NCI-H82 (cell line): ENCODE data around the gene DENND1B.
"Not testable (repeated sequence)": the region's sequence is repeated elsewhere in the genome, so short reads cannot be mapped to it uniquely, and the experiment has no call there.

ENCODE experiments used
- DNase-seq: peaks from one replicate; lab custom pipeline; 2025; lab: John Stamatoyannopoulos, UW

DENND1B gene

DNA sequence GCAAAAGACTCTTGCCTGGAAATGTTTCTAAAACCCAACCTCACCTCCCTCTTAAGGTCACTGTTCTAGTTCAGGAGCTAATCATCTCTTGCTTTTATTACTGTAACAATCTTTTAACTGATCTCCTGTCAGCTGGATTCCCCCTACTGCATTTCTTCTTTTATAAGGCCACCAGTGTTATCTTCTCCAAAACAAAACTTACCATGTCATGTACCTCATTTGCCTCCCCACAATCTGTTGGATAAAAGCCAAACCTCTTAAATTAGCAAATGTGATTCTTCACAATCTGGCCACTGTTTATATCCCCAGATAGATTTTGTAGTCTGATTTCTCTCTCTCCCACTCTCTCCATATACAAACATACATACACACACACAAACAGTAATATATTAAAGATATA lies 143.3 kb downstream of the DENND1B start:
- DNase-seq: peak; percentile 70

GRCh38 chr1:197622371-197622770 lies 152.9 kb downstream of the DENND1B start:
- DNase-seq: no peak

GRCh38 chr1:197621761-197622160 lies 153.5 kb downstream of the DENND1B start:
- DNase-seq: no peak

- no peak for DNase-seq
These were observed 154.5 kb downstream of the DENND1B start for GRCh38 chr1:197620714-197621163.

- DNase-seq: peak; percentile 42
These were observed 156.2 kb downstream of the DENND1B start for GRCh38 chr1:197619008-197619640.

DNA sequence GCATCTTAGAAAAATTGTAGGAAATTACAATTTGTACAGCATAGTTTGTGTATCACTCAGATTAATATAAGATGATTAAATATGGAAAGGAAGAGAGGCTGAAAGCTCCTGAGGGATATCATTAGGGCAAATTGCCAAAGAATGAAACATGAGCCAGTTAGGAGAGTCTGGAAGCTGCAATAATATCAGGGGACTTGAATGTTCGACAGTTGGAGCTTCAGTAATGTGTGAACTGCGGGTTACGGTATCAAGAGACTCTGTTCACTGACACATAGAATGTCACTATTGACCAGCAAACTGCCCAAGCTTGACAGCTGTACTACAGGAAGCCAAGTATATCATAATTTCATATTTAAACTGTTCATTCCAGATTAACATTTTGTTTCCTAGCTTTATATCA lies 157.2 kb downstream of the DENND1B start:
- peak; percentile 85 for DNase-seq

- no peak for DNase-seq
These were observed 159.6 kb downstream of the DENND1B start for GRCh38 chr1:197615693-197616011.

- DNase-seq: peak; percentile 75
These were observed 160.2 kb downstream of the DENND1B start for GRCh38 chr1:197614916-197615692.

- DNase-seq: peak; percentile 60
These were observed 169.0 kb downstream of the DENND1B start for GRCh38 chr1:197606168-197606845.

- no peak for DNase-seq
These were observed 171.0 kb downstream of the DENND1B start for GRCh38 chr1:197604302-197604701.

GRCh38 chr1:197600751-197601150 lies 174.5 kb downstream of the DENND1B start:
- no peak for DNase-seq

DNA sequence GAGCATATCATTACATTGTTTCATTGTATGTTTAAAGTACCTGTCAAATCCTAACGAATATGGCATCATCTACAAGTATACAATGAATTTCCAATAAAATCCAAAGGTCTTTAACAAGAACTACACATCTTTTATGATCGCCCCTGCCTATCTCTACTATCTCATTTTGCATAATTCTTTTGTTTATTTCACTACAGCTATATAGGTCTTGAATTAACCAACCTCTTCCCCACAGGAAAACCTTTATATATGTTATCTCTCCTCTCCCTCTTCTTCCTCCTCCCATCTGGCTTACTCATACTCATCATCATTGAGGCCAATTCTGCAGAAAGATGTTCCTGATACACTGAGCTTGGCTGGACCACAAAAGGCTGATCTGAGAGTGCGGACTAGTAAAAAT lies 175.5 kb downstream of the DENND1B start:
- no peak for DNase-seq

DNA sequence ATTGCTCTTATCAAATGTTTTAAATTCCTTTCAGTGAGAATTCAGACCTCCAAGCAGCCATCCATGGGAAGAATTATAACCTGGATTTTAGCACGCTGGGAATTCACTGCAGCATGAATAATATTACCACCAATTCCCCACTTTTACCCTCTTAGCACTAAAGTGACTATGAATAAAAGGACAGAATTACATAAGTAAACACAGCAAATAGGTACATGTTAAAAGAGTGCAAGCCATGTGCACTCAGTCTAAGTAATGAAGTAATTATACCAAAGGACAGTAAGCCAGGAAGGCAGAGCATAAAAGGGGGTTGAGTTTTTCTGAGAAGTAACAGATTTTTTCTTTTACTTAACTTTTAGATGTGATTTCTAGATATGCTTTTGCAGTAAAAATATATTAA lies 176.3 kb downstream of the DENND1B start:
- DNase-seq: no peak

DNA sequence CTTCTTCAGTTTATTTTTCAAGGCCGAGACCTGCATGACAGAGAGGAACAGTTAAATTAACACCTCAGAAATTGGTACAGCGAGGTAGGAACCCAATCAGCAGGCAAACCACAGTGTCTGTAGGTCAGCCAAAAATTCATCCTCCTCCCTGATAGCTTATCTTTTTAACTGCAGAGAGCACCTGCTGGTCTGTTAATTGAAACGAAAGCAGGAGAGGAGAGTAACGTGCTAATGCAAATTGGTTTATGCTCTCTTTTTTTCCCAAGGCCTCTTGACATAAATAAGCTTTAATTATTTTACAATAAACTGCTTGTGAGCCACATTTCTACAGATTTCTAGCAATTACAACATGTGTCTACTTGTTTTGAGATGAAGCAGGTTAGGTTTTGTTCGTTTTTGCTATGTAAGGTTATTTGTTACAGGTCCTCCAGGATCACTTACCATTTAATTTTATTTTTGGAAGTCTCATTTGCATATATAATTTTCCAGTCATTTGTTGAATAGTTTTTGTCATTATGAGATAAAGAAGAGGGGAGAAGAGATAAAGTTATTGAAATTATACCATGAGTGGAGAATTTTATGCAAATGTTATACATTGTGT lies 179.9 kb downstream of the DENND1B start:
- peak; percentile 73 for DNase-seq

DNA sequence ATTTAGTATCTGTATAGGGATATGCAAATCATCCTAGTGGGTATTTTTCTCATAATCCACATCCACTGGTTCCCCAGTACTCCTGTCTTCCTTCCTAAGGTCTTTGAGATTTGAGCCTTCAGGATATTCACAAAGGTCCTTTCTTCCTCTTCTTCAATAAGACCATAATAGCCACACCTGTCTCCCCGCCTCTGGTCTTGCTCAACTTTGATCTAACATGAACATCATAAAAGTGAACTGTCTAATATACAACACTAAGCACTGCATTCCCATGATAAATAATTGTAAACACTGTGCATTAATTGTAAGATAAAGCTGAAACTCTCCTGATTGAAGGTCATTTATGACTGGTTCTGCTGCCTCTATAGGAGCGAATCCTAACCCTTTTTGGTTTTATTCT lies 184.6 kb downstream of the DENND1B start:
- DNase-seq: no peak

DNA sequence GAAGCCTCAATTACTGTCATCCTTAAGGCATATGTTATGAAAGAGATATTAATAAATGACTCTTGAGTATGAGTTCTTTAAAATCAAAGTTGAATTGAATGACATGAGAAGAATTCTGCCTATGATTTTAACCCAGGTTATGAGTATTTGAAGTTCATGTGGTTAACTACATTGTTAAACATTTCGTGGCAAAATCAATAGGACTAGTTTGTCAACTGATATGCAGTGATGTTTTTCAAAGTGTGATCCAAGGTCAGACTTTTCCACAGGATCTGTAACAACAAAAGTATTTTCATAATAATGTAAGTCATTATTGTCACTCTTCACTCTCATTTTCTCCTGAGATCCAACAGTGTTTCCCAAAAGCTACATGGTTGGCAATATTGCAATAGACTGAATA lies 189.5 kb downstream of the DENND1B start:
- DNase-seq: no peak

DNA sequence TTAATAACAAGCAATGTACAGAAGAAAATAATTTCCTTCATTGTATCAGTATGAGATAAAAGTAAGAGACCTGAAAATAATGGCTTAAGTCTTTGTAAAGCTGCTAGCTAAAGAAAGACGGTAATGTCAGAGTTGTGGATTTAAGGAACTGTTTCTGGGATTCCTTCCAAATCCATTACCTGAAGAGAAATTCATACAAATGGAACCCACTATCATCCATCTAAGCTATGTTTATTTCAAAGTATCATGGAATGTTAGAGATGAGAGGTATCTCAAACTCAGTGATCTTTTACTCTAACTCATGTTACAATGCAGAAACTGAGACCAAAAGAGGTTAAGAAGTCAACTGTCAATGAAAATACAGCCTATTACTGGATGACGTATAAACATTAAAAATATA lies 197.7 kb downstream of the DENND1B start:
- no peak for DNase-seq

DNA sequence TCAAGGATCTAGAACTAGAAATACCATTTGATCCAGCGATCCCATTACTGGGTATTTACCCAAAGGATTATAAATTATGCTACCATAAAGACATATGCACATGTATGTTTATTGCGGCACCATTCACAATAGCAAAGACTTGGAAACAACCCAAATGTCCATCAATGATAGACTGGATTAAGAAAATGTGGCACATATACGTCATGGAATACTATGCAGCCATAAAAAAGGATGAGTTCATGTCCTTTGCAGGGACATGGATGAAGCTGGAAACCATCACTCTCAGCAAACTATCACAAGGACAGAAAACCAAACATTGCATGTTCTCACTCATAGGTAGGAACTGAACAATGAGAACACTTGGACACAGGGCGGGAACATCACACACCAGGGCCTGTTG lies 199.7 kb downstream of the DENND1B start:
- DNase-seq: not testable (repeated sequence)

DNA sequence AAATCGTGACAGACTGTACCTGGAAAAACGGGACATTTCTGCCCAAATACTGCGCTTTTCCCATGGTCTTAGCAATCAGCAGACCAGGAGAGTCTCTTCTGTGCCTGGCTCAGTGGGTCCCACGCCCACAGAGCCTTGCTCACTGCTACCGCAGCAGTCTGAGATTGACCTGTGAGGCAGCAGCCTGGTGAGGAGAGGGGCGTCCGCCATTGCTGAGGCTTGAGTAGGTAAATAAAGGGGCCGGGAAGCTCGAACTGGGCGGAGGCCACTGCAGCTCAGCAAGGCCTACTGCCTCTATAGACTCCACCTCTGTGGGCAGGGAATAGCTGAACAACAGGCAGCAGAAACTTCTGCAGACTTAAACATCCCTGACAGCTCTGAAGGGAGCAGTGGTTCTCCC lies 203.1 kb downstream of the DENND1B start:
- no peak for DNase-seq

GRCh38 chr1:197567442-197567841 lies 207.8 kb downstream of the DENND1B start:
- DNase-seq: no peak

DNA sequence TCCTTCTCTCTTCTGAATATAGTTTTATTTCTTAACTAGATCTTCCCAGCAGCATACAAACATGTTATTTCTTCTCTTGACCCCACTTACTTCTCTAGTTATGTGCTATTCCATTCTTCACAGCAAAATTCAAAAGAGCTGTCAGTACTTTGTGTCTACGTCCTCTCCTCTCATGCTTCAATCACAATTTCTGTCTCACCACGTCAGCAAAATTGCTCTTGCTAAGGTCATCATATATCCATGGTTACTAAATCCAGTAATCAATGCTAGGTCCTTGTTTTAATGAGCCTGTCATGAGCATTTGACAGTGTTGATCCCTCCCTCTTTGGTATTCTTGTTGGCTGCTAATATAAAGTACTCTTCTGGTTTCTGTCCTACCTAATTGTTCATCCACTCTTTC lies 214.2 kb downstream of the DENND1B start:
- no peak for DNase-seq

GRCh38 chr1:197559655-197560054 lies 215.6 kb downstream of the DENND1B start:
- DNase-seq: no peak

DNA sequence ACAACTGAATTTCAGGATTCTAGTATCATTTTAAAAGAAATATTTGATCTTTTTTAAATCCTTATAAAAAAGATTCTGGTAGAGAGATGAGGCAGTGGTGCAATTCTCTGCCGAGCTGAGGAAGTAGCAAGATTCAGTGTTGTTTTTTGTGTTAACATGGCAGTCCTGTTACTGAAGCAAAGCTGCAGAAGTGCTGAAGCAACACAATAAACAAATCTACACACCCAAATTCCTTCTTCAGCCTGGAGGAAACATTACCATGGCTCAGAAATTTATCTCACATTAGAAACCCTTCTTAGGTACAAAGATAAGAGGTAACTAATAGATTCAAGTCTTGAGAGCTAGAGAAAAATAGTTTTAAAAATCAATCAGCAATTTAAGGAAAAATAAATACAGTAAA lies 216.0 kb downstream of the DENND1B start:
- DNase-seq: no peak
